ENCODE results near the gene TMX1. TPM values are rescaled to one million over a fixed set of nuclear protein-coding genes. Genes with fewer than 3 reads are reported as not detected.

TMX1 gene
- total and polyA plus RNA-seq, 10 of the 15 experiments (the other 5 are each of a cell fraction or from before 2014, with no cell fraction given): 29.1 to 152 (median 52.0) TPM

DNA sequence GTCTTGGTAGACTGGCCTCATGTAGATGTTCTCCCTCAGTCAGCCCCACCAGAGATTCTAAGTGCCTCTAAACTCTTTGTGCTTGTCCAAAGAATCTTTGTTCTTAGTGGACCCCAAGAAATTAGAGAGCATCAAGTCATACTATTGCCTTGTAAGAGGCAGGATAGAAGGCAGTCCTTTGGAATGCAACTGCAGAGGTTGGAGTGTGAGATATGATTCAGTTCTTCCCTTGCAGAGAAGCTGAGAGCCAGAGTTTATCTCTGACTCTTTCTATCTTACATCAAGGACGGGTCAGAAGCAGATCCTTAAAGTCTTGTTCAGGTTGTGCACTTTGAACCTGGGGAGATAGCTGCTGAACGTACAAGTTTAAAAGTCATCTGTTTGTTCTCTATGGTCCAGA, 21.1 kb downstream of the TMX1 start (continued):
- TF ChIP-seq USF1 (IDR thresholded peaks at IDR 0.05; ENCODE audit: borderline replicate concordance, extremely low read length, insufficient read depth, low read depth, low read length) (no peak), IKZF1 (conservative IDR thresholded peaks at IDR 0.05) (no peak), ZNF622 (IDR thresholded peaks at IDR 0.05) (no peak), JUNB (IDR thresholded peaks at IDR 0.05) (no peak), PRDM15 (CRISPR knock-in tag; IDR thresholded peaks at IDR 0.05) (no peak), CEBPB (IDR thresholded peaks at IDR 0.05; ENCODE audit: borderline replicate concordance in 1 of 2, low read depth in 2 of 2, low read length in 2 of 2) (no peak), NR2F1 (conservative IDR thresholded peaks at IDR 0.05) (no peak)

DNA sequence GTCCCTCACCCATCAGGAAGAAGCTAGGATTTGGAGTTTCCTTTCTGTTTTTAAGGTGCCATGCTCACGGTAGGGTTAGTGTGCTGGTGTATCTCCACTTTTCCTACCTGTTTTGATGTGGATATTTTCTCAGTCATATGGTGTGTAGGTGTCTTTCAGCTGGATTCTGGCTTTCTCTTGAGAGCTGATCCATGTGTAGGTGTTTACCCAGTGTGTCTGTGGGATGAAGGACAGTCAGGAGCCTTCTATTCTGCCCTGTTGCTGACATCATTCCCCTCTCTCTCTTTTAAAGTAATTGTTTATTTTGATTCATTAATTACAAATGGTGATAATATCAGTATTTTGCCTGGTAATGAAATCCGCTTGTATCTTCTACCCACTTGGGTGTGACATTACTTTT, 22.8 kb downstream of the TMX1 start:
- Histone ChIP-seq H3K79me2 (ENCODE audit: control insufficient read depth, insufficient read depth, low read length) (no peaks in the 10 kb centered on the region; the same call in 1 of the 2 replicates), H3K27me3 (replicated peaks in 1 of 2; ENCODE audit: control insufficient read depth in 2 of 2, insufficient read depth in 2 of 2, low read length in 1 of 2) (no peaks in the 10 kb centered on the region), H3K27ac (ENCODE audit: control insufficient read depth, insufficient read depth) (no peak overlapping the region), H2AFZ (ENCODE audit: control insufficient read depth, low read depth, low read length) (no peak overlapping the region), H3K9me3 (replicated peaks; ENCODE audit: control insufficient read depth, insufficient read depth, low read length) (no peaks in the 10 kb centered on the region; the same call in 1 of the 3 replicates), H3K9ac (ENCODE audit: control insufficient read depth, insufficient read depth, low read length) (no peak overlapping the region), H3K36me3 (ENCODE audit: control insufficient read depth in 2 of 2, insufficient read depth in 2 of 2, low read length in 1 of 2) (peaks cover 0 to 6% of the 10 kb centered on the region in 2 experiments; a peak in 2 of 4 replicates), H4K20me1 (ENCODE audit: control insufficient read depth, insufficient read depth) (no peaks in the 10 kb centered on the region), H3K4me3 (no peak overlapping the region), H3K4me2 (ENCODE audit: control insufficient read depth, insufficient read depth) (no peak overlapping the region), H3K4me1 (ENCODE audit: control insufficient read depth, insufficient read depth, low read length) (no peaks in the 10 kb centered on the region)
- SMC1A ChIA-PET (ENCODE audit: uncharacterized antibody, unreplicated experiment): interaction anchor here (1.1 to 1.4 kb wide), 2 partner anchors 16 to 36 kb away, joined by 3 read pairs; no protein-coding TSS in a partner anchor
- CTCF ChIA-PET: interaction anchor here (0.7 to 1.4 kb wide), 2 partner anchors 8 to 84 kb away, joined by 3 read pairs; no protein-coding TSS in a partner anchor
- FAIRE-seq (no peak), ATAC-seq (no peak), DNase-seq (ENCODE audit: low read depth, low spot score) (no peak)
- BruUV-seq (replicated peaks): no TSS peak
- no peak for TF ChIP-seq HDAC2 (IDR thresholded peaks at IDR 0.05)
- no peak for TF ChIP-seq PAX5 (IDR thresholded peaks at IDR 0.05; ENCODE audit: borderline replicate concordance, low read depth, low read length)
- TF ChIP-seq STAT1 (conservative IDR thresholded peaks at IDR 0.05): no peak
- no peak for TF ChIP-seq RCOR1 (conservative IDR thresholded peaks at IDR 0.05; ENCODE audit: low read depth, low read length)
- no peak for TF ChIP-seq MTA2 (IDR thresholded peaks at IDR 0.05; ENCODE audit: low read depth)
- no peak for TF ChIP-seq POLR2AphosphoS5 (IDR thresholded peaks at IDR 0.05; ENCODE audit: low read length)
- TF ChIP-seq RAD51 (IDR thresholded peaks at IDR 0.05): no peak
- TF ChIP-seq SMC3 (IDR thresholded peaks at IDR 0.05; ENCODE audit: borderline replicate concordance, low read length): no peak
- TF ChIP-seq RAD21 (IDR thresholded peaks at IDR 0.05; ENCODE audit: insufficient read depth, low read depth, low read length): no peak
- 98% methylated on average over 2 of the region's 2 CpGs for WGBS (ENCODE audit: insufficient coverage, insufficient replicate concordance, low lambda C conversion rate, missing lambda C conversion rate)
- RAD21 ChIA-PET (ENCODE audit: unreplicated experiment): interaction anchor here (0.9 kb wide), 1 partner anchor 19 kb away, joined by 3 read pairs; no protein-coding TSS in a partner anchor
- intact Hi-C loops (cut with micrococcal nuclease; ENCODE audit: unreplicated experiment) (no loop called here), in situ Hi-C loops (cut with MboI) (no loop called here)
- POLR2A ChIA-PET: interaction anchor here (0.5 to 0.6 kb wide), 2 partner anchors 13 to 45 kb away, joined by 3 read pairs; no protein-coding TSS in a partner anchor
